Activated T-cell treated with anti-CD3 and anti-CD28 coated beads, Interleukin-2, amount 50 U/mL, for 72 hours (primary cell): ENCODE results near the gene DNAJC2. TPM values are rescaled to one million over a fixed set of nuclear protein-coding genes. Genes with fewer than 3 reads are reported as not detected.
"Not testable (repeated sequence)": the region's sequence is repeated elsewhere in the genome, so short reads cannot be mapped to it uniquely, and the experiment has no call there.

ENCODE experiments used
- ATAC-seq, 2 donors: fragments of 150-1000 bp; cut with Tn5 transposase; replicated peaks in 1 of 2; 2 replicates each; pipeline ENCODE4 v1.10.0; 2021; ENCODE audit warnings: moderate library complexity in 2 of 2, mild to moderate bottlenecking in 1 of 2
- DNase-seq, 2 donors: peaks; one replicate each; pipeline ENCODE4 v3.0.0; 2021 to 2022; ENCODE audit warnings: mixed read lengths in 1 of 2
- H3K27ac Mint-ChIP-seq: one replicate; pipeline ENCODE4 v1.8.0; 2022; ENCODE audit warnings: mild to moderate bottlenecking, moderate library complexity, mixed read lengths
- H3K27me3 Mint-ChIP-seq: one replicate; pipeline ENCODE4 v1.8.0; 2022; ENCODE audit warnings: low read depth, mixed read lengths
- H3K36me3 Mint-ChIP-seq, 2 donors: one replicate each; pipeline ENCODE4 v1.8.0; 2022; ENCODE audit warnings: mixed read lengths in 2 of 2, mild to moderate bottlenecking in 1 of 2; ENCODE audit not compliant: insufficient read depth in 2 of 2
- H3K4me1 Mint-ChIP-seq: one replicate; pipeline ENCODE4 v1.8.0; 2022; ENCODE audit warnings: low read depth, mixed read lengths
- H3K4me3 Mint-ChIP-seq, 2 donors: one replicate each; pipeline ENCODE4 v1.8.0; 2022; ENCODE audit warnings: mild to moderate bottlenecking in 2 of 2, mixed read lengths in 2 of 2, moderate library complexity in 2 of 2
- H3K9me3 Mint-ChIP-seq, 2 donors: one replicate each; pipeline ENCODE4 v1.8.0; 2022; ENCODE audit warnings: mixed read lengths in 2 of 2
- total RNA-seq, 2 donors: library from RNA; stranded (reverse); gene quantifications; one replicate each; pipeline ENCODE4 v1.2.3, GENCODE V29; 2022

DNAJC2 gene
- total RNA-seq, 2 donors from 2014 or later = 37.5 to 43.6 TPM

DNA sequence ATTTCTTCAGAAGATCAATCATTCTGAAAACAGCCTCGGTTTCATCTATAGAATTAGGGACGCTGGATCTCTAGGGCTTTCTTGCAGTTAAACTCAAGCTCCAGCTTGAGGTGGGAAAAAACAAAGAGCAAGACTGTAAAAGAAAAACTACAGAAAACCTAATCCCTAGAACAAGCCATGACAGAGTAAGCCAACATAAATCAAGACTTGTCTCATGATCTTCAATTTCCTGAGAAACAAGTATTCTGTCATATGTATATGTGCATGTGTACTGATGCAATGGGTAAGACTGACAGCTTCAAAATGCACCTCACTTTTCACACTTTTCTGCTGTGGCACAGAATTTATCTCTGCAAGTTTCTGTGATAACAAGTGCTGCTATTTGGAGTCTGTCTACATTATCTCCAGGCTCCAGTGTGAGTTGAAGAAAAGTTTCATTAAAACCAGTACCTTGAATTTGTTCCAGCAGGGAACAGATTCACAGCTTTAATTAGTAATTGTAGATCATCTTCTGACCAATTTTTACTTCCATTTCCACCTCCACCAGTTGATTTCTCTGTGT is 28.1 kb downstream of the DNAJC2 start:
- no peaks in the 10 kb centered on the region for H3K9me3 Mint-ChIP-seq
- H3K27me3 Mint-ChIP-seq = no peaks in the 10 kb centered on the region
- H3K27ac Mint-ChIP-seq = peak overlapping the region; percentile 89
- DNase-seq = no peak
- peaks cover 8% of the 10 kb centered on the region for H3K4me1 Mint-ChIP-seq
- H3K4me3 Mint-ChIP-seq = no peak overlapping the region
- peaks cover 7 to 33% of the 10 kb centered on the region in 2 donors for H3K36me3 Mint-ChIP-seq
- no peak for ATAC-seq

DNA sequence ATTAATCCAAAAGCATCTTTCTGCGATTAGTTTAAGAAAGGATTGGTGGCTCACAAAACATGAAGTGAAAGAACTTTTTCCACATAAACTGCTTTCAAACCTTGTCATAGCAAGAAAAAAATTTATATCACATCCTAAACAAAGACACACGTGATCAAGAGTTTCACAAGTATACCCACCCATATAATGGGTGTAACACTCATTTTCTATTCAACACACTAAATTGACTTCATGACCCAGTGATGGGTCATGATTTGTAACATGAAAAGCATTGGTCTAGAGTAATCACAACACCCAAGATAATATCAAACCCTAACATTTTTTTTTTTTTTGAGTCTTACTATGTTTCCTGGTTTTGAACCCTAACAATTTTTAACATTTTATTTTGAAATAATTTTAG is 29.7 kb downstream of the DNAJC2 start:
- DNase-seq (no peak), ATAC-seq (peak in 1 of 2 donors; percentile 62)
- H3K36me3 Mint-ChIP-seq = peaks cover 7 to 32% of the 10 kb centered on the region in 2 donors
- no peaks in the 10 kb centered on the region for H3K9me3 Mint-ChIP-seq
- no peak overlapping the region for H3K4me3 Mint-ChIP-seq
- H3K27me3 Mint-ChIP-seq = no peaks in the 10 kb centered on the region
- peaks cover 8% of the 10 kb centered on the region for H3K4me1 Mint-ChIP-seq
- peak overlapping the region; percentile 12 for H3K27ac Mint-ChIP-seq

DNA sequence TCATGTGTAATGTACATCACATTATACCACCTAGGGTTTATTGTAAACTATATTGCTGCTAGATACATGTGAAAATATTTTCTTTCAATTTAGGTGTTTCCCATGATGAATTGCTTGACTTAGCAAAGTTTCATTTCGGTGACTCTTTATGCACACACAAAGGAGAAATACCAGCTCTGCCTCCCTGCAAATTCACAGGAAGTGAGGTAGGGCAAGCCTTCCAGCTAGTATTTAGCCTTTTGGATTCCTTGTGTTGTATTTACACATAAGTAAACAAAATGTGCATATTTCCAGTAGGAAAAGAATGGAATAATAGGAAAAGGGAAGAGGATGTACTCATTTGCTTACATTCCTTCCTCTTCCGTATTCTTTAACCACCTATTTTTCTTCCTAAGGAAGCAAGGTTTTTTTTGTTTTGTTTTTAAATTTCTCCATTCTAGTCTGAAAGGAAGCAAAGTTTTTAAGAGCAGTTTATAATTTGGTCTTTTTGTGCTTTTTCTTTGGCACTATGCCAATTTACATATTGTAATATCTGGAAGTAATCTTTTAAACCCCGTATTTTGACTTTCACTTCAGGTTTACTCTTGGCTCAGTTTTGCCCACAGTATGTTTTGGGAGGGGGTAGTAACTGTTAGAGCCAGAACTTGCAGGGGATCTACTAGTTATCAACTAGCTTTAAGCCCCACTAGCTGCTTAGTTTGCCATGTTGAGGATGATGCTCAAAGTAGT is 36.9 kb downstream of the DNAJC2 start:
- Mint-ChIP-seq H3K4me1 (peaks cover 27% of the 10 kb centered on the region), H3K4me3 (no peak overlapping the region), H3K27me3 (no peaks in the 10 kb centered on the region), H3K36me3 (peaks cover 5 to 44% of the 10 kb centered on the region in 2 donors), H3K9me3 (no peaks in the 10 kb centered on the region), H3K27ac (peak overlapping the region; percentile 12)
- DNase-seq = no peak
- ATAC-seq = no peak

DNA sequence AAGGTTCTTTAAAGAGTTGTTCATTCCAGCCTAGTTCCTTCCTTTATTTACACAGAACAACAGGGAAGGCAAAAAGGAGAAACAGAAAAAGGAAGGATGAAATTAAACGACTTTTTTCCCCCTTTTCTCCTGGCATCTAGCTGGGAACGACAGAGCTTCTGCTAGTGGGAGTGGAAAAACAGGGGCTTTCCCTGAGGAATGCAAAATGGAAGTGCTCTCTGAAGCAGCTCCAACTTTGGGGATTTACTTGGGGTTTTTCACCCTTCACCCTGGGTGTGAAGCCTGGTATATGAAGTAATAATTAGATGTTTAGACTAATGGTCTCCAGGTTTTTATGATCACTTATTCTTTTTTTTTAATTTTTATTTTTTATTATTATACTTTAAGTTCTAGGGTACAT is 43.1 kb downstream of the DNAJC2 start:
- Mint-ChIP-seq H3K4me1 (peaks cover 50% of the 10 kb centered on the region), H3K36me3 (peaks cover 6 to 34% of the 10 kb centered on the region in 2 donors), H3K27me3 (no peaks in the 10 kb centered on the region), H3K4me3 (no peak overlapping the region), H3K9me3 (no peaks in the 10 kb centered on the region), H3K27ac (peak overlapping the region; percentile 50)
- DNase-seq (no peak), ATAC-seq (no peak)

- Mint-ChIP-seq H3K36me3 (peaks cover 3 to 24% of the 10 kb centered on the region in 2 donors), H3K9me3 (no peaks in the 10 kb centered on the region), H3K4me1 (peaks cover 57% of the 10 kb centered on the region)
Measured at GRCh38 chr7:103299660-103300059, 44.9 kb downstream of the DNAJC2 start.

DNA sequence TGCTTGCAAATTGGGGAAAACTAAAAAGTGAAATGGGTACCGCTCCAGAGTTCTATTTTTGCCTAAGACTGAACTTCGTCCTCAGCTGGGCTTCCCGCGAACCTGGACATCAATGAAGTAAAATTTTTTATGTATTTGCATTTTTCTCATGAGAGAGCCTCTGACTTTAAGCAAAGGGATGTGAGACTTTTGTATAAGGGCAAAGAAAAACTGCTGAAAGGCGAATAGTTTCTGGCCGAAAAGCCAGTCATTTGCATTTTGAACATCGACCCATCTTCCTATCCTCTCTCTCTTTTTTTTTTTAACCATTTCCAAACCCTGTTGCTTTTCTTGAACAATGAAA is 46.8 kb downstream of the DNAJC2 start:
- H3K27ac Mint-ChIP-seq = peak overlapping the region; percentile 98
- peak overlapping the region; percentile 94 to 99 for H3K4me3 Mint-ChIP-seq
- H3K27me3 Mint-ChIP-seq = no peaks in the 10 kb centered on the region
- H3K9me3 Mint-ChIP-seq = no peaks in the 10 kb centered on the region
- DNase-seq (no peak), ATAC-seq (no peak)
- H3K36me3 Mint-ChIP-seq = peaks cover 2 to 12% of the 10 kb centered on the region in 2 donors
- H3K4me1 Mint-ChIP-seq = peaks cover 45% of the 10 kb centered on the region

More at GRCh38 chr7:103299660-103300059, 44.9 kb downstream of the DNAJC2 start:
- ATAC-seq (no peak), DNase-seq (no peak)
- H3K27ac Mint-ChIP-seq = no peak overlapping the region
- H3K27me3 Mint-ChIP-seq = no peaks in the 10 kb centered on the region
- peak overlapping the region in 1 of 2 donors; percentile 99 for H3K4me3 Mint-ChIP-seq

DNA sequence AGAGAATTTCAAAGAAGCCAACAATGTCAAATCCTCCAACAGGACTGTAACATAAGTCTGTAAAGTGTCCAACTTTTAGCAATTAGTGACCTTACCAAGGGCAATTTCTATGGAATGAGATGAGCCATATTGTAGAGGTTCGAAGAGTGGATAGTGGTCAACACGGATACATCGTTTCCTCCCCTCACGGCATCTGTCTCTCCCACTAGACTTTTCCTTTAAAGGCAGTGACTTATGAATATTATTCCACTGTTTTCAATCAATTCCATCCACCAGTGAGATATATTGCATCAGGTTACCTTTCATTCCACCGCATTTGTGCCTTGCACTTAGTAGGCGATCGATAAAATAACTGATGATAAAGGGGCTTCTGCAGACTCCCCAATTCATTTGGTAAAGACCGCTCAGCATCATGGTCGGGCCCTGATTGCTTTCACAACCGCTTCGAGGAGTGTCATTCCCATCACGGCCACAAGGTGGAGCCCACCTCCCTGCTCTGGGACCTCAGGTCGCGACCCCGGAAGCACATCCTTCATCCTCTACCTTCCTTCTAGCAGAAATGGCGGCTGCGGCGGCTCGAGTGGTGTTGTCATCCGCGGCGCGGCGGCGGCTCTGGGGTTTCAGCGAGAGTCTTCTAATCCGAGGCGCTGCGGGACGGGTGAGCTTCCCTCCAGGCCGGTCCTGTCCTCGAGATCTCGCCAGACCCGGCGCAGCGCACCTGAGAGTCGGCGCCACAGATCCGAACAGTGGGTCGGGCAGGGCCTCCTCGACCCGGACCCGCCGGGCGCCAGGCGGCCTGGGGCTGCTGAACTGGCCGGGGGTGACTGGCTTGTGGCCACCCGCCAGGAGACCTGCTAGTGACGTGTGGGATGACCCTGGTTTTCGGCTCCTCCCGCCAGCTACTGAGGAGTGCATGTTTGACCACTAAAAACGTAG is 47.4 kb downstream of the DNAJC2 start, which contains the start of gene PMPCB:
PMPCB (plus strand) TSS at position 535 of the 936 bp plus-strand sequence; CDS start at position 560, 25 bp downstream.
- DNase-seq (peak; percentile 97 to 98), ATAC-seq (peak; percentile 97)
- Mint-ChIP-seq H3K9me3 (no peaks in the 10 kb centered on the region), H3K36me3 (peaks cover 0 to 12% of the 10 kb centered on the region in 2 donors), H3K27me3 (no peaks in the 10 kb centered on the region), H3K4me3 (peak within 1 kb of the TSS; percentile 94 to 99), H3K27ac (peak within 1 kb of the TSS; percentile 98), H3K4me1 (peaks cover 45% of the 10 kb centered on the region)

DNA sequence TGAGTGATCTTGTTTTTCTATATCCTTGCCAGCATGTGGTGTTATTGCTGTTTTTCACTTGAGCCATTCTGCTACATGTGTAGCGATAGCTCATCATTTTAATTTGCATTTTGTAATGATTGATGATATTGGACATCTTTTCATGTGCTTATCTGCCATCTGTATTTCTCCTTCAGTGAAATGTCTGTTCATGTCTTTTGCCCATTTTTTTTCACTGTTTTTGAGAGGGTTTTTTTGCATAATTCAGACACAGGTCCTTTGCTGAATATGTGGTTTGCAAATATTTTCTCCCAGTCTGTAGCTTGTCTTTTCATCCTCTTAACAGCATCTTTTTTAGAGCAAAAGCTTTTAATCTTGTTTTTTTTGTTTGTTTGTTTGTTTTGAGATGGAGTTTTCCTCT is 51.0 kb downstream of the DNAJC2 start:
- ATAC-seq (no peak), DNase-seq (no peak)
- H3K36me3 Mint-ChIP-seq = peaks cover 0 to 1% of the 10 kb centered on the region in 2 donors
- H3K27me3 Mint-ChIP-seq = no peaks in the 10 kb centered on the region
- no peak overlapping the region for H3K4me3 Mint-ChIP-seq
- no peaks in the 10 kb centered on the region for H3K9me3 Mint-ChIP-seq
- peaks cover 24% of the 10 kb centered on the region for H3K4me1 Mint-ChIP-seq
- H3K27ac Mint-ChIP-seq = no peak overlapping the region

GRCh38 chr7:103292122-103292521 is 52.4 kb downstream of the DNAJC2 start:
- H3K9me3 Mint-ChIP-seq = no peaks in the 10 kb centered on the region
- ATAC-seq (no peak), DNase-seq (no peak)
- no peak overlapping the region for H3K4me3 Mint-ChIP-seq
- H3K4me1 Mint-ChIP-seq = peaks cover 15% of the 10 kb centered on the region
- no peak overlapping the region for H3K27ac Mint-ChIP-seq
- H3K27me3 Mint-ChIP-seq = no peaks in the 10 kb centered on the region
- H3K36me3 Mint-ChIP-seq = no peaks in the 10 kb centered on the region

DNA sequence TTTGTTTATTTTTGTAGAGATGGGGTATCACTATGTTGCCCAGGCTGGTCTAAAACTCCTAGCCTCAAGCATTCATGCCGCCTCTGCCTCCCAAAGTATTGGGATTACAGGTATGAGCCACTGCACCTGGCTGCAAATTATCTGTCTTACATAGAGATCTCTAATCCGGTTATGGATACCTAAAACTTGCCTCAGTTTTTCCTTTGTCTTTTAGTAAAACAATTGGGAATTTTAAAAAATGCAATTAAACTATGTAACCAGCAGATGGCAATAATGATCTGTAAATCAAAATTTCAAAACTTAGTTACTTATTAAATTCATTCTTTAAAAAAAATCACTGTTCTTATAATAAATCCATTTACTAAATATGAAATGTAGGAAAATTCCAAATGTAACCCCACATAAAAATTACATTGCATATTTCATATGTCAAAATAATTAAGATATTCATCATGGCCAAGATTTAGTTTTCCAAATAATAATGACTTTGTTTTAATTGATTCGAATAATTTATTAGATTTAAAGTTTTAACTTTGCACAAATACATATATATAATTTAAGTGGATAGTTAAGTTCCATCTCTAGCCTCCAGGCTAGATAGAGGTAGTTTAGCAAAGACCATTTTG is 61.7 kb downstream of the DNAJC2 start:
- DNase-seq, H3K4me3 Mint-ChIP-seq, ATAC-seq, H3K27me3 Mint-ChIP-seq, H3K9me3 Mint-ChIP-seq, H3K27ac Mint-ChIP-seq, H3K36me3 Mint-ChIP-seq: not testable (repeated sequence)
- peaks cover 15% of the 10 kb centered on the region for H3K4me1 Mint-ChIP-seq

GRCh38 chr7:103280803-103281155 is 63.8 kb downstream of the DNAJC2 start:
- H3K9me3 Mint-ChIP-seq, H3K36me3 Mint-ChIP-seq, ATAC-seq, H3K27me3 Mint-ChIP-seq: not testable (repeated sequence)
- peaks cover 15% of the 10 kb centered on the region for H3K4me1 Mint-ChIP-seq
- peak overlapping the region; percentile 42 for H3K27ac Mint-ChIP-seq
- peak; percentile 9 to 22 for DNase-seq
- peak overlapping the region; percentile 89 to 96 for H3K4me3 Mint-ChIP-seq

DNA sequence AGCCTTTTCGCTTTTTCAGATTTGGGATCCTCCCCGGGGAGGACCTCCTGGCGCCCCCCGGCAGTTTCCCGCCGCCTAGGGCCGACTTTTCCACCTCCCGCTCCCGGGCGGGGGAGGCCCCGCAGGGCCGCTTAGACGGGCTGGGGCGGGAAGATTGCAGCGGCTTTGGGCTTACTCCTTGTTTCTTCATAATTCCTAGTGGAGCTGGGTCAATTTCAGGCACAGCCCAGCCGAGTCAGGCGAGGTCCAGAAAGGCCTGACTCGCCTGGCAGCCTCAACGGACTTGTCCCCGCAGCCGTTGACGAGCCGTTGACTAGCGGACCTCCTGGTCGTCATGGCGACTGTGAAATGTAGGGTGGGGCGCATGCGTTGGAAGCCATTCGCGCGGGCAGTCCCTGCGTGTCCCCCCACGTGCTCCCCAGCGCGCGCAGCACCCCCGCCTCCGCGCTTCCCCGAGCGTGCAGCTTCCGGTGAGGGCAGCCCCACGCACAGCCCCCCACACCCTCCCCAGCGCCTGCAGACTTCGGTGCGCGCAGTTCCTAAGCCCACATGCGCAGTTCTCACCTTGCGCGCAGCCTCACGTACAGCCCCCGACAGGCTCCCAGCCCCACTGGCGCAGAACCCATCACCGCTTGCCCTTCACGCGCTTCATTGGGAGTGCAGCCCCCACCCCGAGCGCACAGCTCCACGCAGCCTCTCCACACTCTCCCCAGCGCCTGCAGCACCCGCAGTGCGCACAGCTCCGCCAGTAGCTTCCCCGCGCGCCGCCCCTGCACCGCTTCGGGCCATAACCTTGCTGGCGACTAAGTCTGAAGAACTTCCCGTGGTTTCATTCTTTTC is 64.4 kb downstream of the DNAJC2 start:
- H3K9me3 Mint-ChIP-seq, H3K27me3 Mint-ChIP-seq, H3K36me3 Mint-ChIP-seq: not testable (repeated sequence)
- Mint-ChIP-seq H3K27ac (peak overlapping the region; percentile 92), H3K4me3 (peak overlapping the region; percentile 89 to 96), H3K4me1 (peaks cover 15% of the 10 kb centered on the region)
- DNase-seq = peak; percentile 87 to 91
- ATAC-seq = peak; percentile 94 to 95
